Mucosa of gallbladder (tissue), 1 donor: ENCODE measurements around the gene TRIM56. TPM values are rescaled to one million over a fixed set of nuclear protein-coding genes. Genes with fewer than 3 reads are reported as not detected.
A peak's percentile ranks its signal among the peaks of the same experiment; 100 is the strongest.
"Not testable (repeated sequence)": the region's sequence is repeated elsewhere in the genome, so short reads cannot be mapped to it uniquely, and the experiment has no call there.

Experiments used
- DNase-seq: peaks from one replicate; pipeline ENCODE4 v3.0.0-alpha.2; 2020; ENCODE audit warnings: low spot score
- total RNA-seq: library from RNA; stranded (reverse); gene quantifications from one replicate; pipeline ENCODE4 v1.2.1, GENCODE V29; 2021
- donor health status: DM: no; HTN: no; CAD: no.

The TRIM56 gene
- total RNA-seq, 1 donor from 2014 or later, result 57.7 TPM

- DNase-seq, result no peak
Measured at GRCh38 chr7:101089876-101090275, 4.6 kb downstream of the TRIM56 start.

- not testable (repeated sequence) for DNase-seq
Measured at GRCh38 chr7:101092266-101092905, 7.1 kb downstream of the TRIM56 start.

GRCh38 chr7:101093906-101094305 lies 8.6 kb downstream of the TRIM56 start:
- DNase-seq, result no peak

GRCh38 chr7:101094376-101094775 lies 9.1 kb downstream of the TRIM56 start:
- no peak for DNase-seq

GRCh38 chr7:101094791-101095375 lies 9.6 kb downstream of the TRIM56 start:
- DNase-seq, result peak; percentile 53

- DNase-seq, result no peak
Measured at GRCh38 chr7:101096331-101096956, 11.2 kb downstream of the TRIM56 start.

GRCh38 chr7:101096957-101097347 lies 11.7 kb downstream of the TRIM56 start:
- DNase-seq, result no peak

GRCh38 chr7:101097561-101097960 lies 12.3 kb downstream of the TRIM56 start:
- DNase-seq, result no peak

GRCh38 chr7:101099969-101100781 lies 14.9 kb downstream of the TRIM56 start:
- DNase-seq, result peak; percentile 93

- no peak for DNase-seq
Measured at GRCh38 chr7:101100858-101101847, 15.9 kb downstream of the TRIM56 start.

GRCh38 chr7:101102026-101102425 lies 16.7 kb downstream of the TRIM56 start:
- no peak for DNase-seq

GRCh38 chr7:101103701-101104100 lies 18.4 kb downstream of the TRIM56 start:
- DNase-seq, result not testable (repeated sequence)

- no peak for DNase-seq
Measured at GRCh38 chr7:101104193-101104713, 19.0 kb downstream of the TRIM56 start.

- no peak for DNase-seq
Measured at GRCh38 chr7:101104799-101105198, 19.5 kb downstream of the TRIM56 start.

- DNase-seq, result not testable (repeated sequence)
Measured at GRCh38 chr7:101105248-101105647, 20.0 kb downstream of the TRIM56 start.

- no peak for DNase-seq
Measured at GRCh38 chr7:101106386-101106785, 21.1 kb downstream of the TRIM56 start.

- no peak for DNase-seq
Measured at GRCh38 chr7:101108330-101108857, 23.1 kb downstream of the TRIM56 start.

GRCh38 chr7:101108961-101109360 lies 23.7 kb downstream of the TRIM56 start:
- DNase-seq, result no peak

- no peak for DNase-seq
Measured at GRCh38 chr7:101109368-101109767, 24.1 kb downstream of the TRIM56 start.

GRCh38 chr7:101111261-101111660 lies 26.0 kb downstream of the TRIM56 start:
- DNase-seq, result no peak

GRCh38 chr7:101112233-101112632 lies 27.0 kb downstream of the TRIM56 start:
- no peak for DNase-seq
